H1 (cell line): Measurements from ENCODE around the gene MBNL1. TPM values are rescaled to one million over a fixed set of nuclear protein-coding genes. Genes with fewer than 3 reads are reported as not detected.

Source experiments
- CTCF ChIA-PET: fragments of 300-600 bp; sonication (Branson Sonifier 250); formaldehyde crosslinking; loops from one replicate; lab custom pipeline; 2021; ENCODE audit not compliant: partially characterized antibody; lab: Charles Lee
- POLR2A ChIA-PET: fragments of 300-600 bp; sonication (Branson Sonifier 250); formaldehyde crosslinking; loops from one replicate; lab custom pipeline; 2021; ENCODE audit warnings: inconsistent platforms; ENCODE audit not compliant: partially characterized antibody; lab: Charles Lee
- DNase-seq, 2 experiments: peaks; one replicate each; pipeline versions ENCODE4 v3.0.0 to v3.0.0-alpha.2; 2010 to 2022; ENCODE audit warnings: low spot score in 2 of 2, low read depth in 1 of 2, mixed read lengths in 1 of 2
- FAIRE-seq: peaks from 2 replicates; lab custom pipeline; 2011; peaks lifted over from hg19 to GRCh38; lab: Jason Lieb, UNC
- H2AFZ ChIP-seq: 2 replicates; pipeline ENCODE4 v1.8.1; 2012; ENCODE audit warnings: low read length, inconsistent platforms
- H2AK5ac ChIP-seq: 2 replicates; pipeline ENCODE4 v1.6.1; 2013; ENCODE audit warnings: low read depth, low read length
- H2BK120ac ChIP-seq: replicated peaks from 2 replicates; pipeline ENCODE3; 2013; ENCODE audit warnings: low read depth, low read length, inconsistent platforms
- H2BK12ac ChIP-seq: 2 replicates; pipeline ENCODE4 v1.6.1; 2013; ENCODE audit warnings: low read depth, low read length
- H2BK15ac ChIP-seq: 2 replicates; pipeline ENCODE4 v1.6.1; 2013; ENCODE audit warnings: low read length
- H2BK20ac ChIP-seq: 2 replicates; pipeline ENCODE4 v1.6.1; 2013; ENCODE audit warnings: low read length
- H2BK5ac ChIP-seq: 2 replicates; pipeline ENCODE4 v1.6.1; 2013; ENCODE audit warnings: low read depth, low read length
- H3K14ac ChIP-seq: 2 replicates; pipeline ENCODE4 v1.6.1; 2013; ENCODE audit warnings: inconsistent platforms; ENCODE audit not compliant: insufficient read length
- H3K18ac ChIP-seq: 2 replicates; pipeline ENCODE4 v1.6.1; 2013; ENCODE audit warnings: low read length; ENCODE audit errors: extremely low read depth
- H3K23ac ChIP-seq: 2 replicates; pipeline ENCODE4 v1.6.1; 2013; ENCODE audit warnings: inconsistent platforms; ENCODE audit not compliant: insufficient read length
- H3K23me2 ChIP-seq: 2 replicates; pipeline ENCODE4 v1.6.1; 2013; ENCODE audit warnings: low read depth, low read length
- H3K27ac ChIP-seq: 2 replicates; pipeline ENCODE4 v1.6.1; 2011; ENCODE audit warnings: low read depth, low read length, inconsistent platforms
- H3K27me3 ChIP-seq, 4 experiments: replicated peaks in 1 of 4; 1 replicate in 1 of 4; 2 replicates in 3 of 4; pipeline versions ENCODE4 v1.6.1 to v1.8.1; 2011 to 2013; ENCODE audit warnings: low read length in 3 of 4, mild to moderate bottlenecking in 3 of 4, inconsistent platforms in 2 of 4, mixed read lengths in 2 of 4, moderate library complexity in 1 of 4; ENCODE audit not compliant: control insufficient read depth in 3 of 4, insufficient read depth in 3 of 4; ENCODE audit errors: extremely low read depth in 1 of 4
- H3K36me3 ChIP-seq, 4 experiments: 2 replicates each; pipeline versions ENCODE4 v1.6.1 to v1.8.1; 2011 to 2013; ENCODE audit warnings: mild to moderate bottlenecking in 4 of 4, low read length in 3 of 4, moderate library complexity in 2 of 4, control low read depth in 1 of 4, inconsistent platforms in 1 of 4; ENCODE audit not compliant: insufficient read depth in 4 of 4, control insufficient read depth in 2 of 4
- H3K4ac ChIP-seq: replicated peaks from 2 replicates; pipeline ENCODE3; 2013; ENCODE audit warnings: low read length, low read depth, mixed read lengths, inconsistent platforms; ENCODE audit not compliant: insufficient read length
- H3K4me1 ChIP-seq, 4 experiments: replicated peaks in 1 of 4; 1 replicate in 1 of 4; 2 replicates in 3 of 4; pipeline versions ENCODE4 v1.6.1 to v1.8.1; 2011 to 2013; ENCODE audit warnings: low read length in 3 of 4, inconsistent platforms in 2 of 4, mixed read lengths in 1 of 4; ENCODE audit not compliant: insufficient read depth in 4 of 4, control insufficient read depth in 3 of 4
- H3K4me2 ChIP-seq, 2 experiments: 2 replicates each; pipeline versions ENCODE4 v1.6.1 to v1.8.1; 2011 to 2013; ENCODE audit warnings: low read depth in 2 of 2, low read length in 2 of 2, control low read depth in 1 of 2, inconsistent platforms in 1 of 2, mild to moderate bottlenecking in 1 of 2; ENCODE audit not compliant: insufficient read depth in 1 of 2
- H3K4me3 ChIP-seq, 4 experiments: fragments of 200-600, 300-600 bp in 1 of 4; sonication (generic), shearing (Covaris generic), sonication (Bioruptor Twin) in 1 of 4; 2 replicates each; pipeline versions ENCODE4 v1.5.1 to v1.8.1; 2011 to 2016; ENCODE audit warnings: low read length in 4 of 4, low read depth in 3 of 4, control low read depth in 2 of 4, inconsistent platforms in 2 of 4, mild to moderate bottlenecking in 2 of 4, mixed read lengths in 1 of 4, moderate library complexity in 1 of 4; ENCODE audit not compliant: insufficient read depth in 2 of 4; ENCODE audit errors: extremely low read depth in 1 of 4
- H3K56ac ChIP-seq: replicated peaks from 2 replicates; pipeline ENCODE3; 2013; ENCODE audit warnings: low read depth, mild to moderate bottlenecking, mixed read lengths, low read length, inconsistent platforms; ENCODE audit not compliant: insufficient read length
- H3K79me1 ChIP-seq: 2 replicates; pipeline ENCODE4 v1.6.1; 2013; ENCODE audit warnings: low read depth, low read length, control low read depth
- H3K79me2 ChIP-seq, 2 experiments: 2 replicates each; pipeline versions ENCODE4 v1.6.1 to v1.8.1; 2012 to 2013; ENCODE audit warnings: low read length in 2 of 2, mild to moderate bottlenecking in 2 of 2, inconsistent platforms in 1 of 2; ENCODE audit not compliant: insufficient read depth in 2 of 2, control insufficient read depth in 1 of 2
- H3K9ac ChIP-seq, 4 experiments: replicated peaks in 1 of 4; 1 replicate in 1 of 4; 2 replicates in 3 of 4; pipeline versions ENCODE4 v1.6.1 to v1.8.1; 2011 to 2013; ENCODE audit warnings: low read depth in 3 of 4, low read length in 3 of 4, control low read depth in 2 of 4, mild to moderate bottlenecking in 2 of 4, moderate library complexity in 2 of 4, inconsistent platforms in 1 of 4; ENCODE audit errors: extremely low read depth in 1 of 4
- H3K9me3 ChIP-seq, 2 experiments: 2 replicates each; pipeline versions ENCODE4 v1.6.1 to v1.8.1; 2012 to 2013; ENCODE audit warnings: mild to moderate bottlenecking in 2 of 2, moderate library complexity in 2 of 2, control low read depth in 1 of 2, inconsistent platforms in 1 of 2, low read depth in 1 of 2, low read length in 1 of 2, mixed read lengths in 1 of 2; ENCODE audit not compliant: insufficient read depth in 2 of 2
- H4K20me1 ChIP-seq, 2 experiments: replicated peaks in 1 of 2; 2 replicates each; pipeline versions ENCODE3 to v1.8.1; 2011 to 2013; ENCODE audit warnings: inconsistent platforms in 2 of 2, low read length in 2 of 2, mild to moderate bottlenecking in 1 of 2; ENCODE audit not compliant: insufficient read depth in 2 of 2, control insufficient read depth in 1 of 2
- H4K5ac ChIP-seq: 2 replicates; pipeline ENCODE4 v1.6.1; 2013; ENCODE audit warnings: low read length, low read depth, mixed read lengths, inconsistent platforms; ENCODE audit not compliant: insufficient read length
- H4K8ac ChIP-seq: 2 replicates; pipeline ENCODE4 v1.8.0; 2013; ENCODE audit warnings: mild to moderate bottlenecking, moderate library complexity, low read length, inconsistent platforms; ENCODE audit not compliant: insufficient read depth; ENCODE audit errors: extremely low read depth
- H4K91ac ChIP-seq: replicated peaks from 2 replicates; pipeline ENCODE3; 2013; ENCODE audit warnings: low read length, mixed read lengths, inconsistent platforms; ENCODE audit not compliant: insufficient read length
- ATF3 ChIP-seq: IDR thresholded peaks from 2 replicates; pipeline ENCODE4 v1.6.1; 2011; ENCODE audit warnings: low read depth, mild to moderate bottlenecking, low read length; ENCODE audit not compliant: insufficient read depth
- KDM4A ChIP-seq: IDR thresholded peaks from one replicate; pipeline ENCODE4 v1.7.1; 2012; ENCODE audit warnings: low read depth, mild to moderate bottlenecking, moderate library complexity, low read length, inconsistent platforms; ENCODE audit not compliant: severe bottlenecking
- TEAD4 ChIP-seq: IDR thresholded peaks from 2 replicates; pipeline ENCODE4 v1.6.1; 2012; ENCODE audit warnings: low read depth, low read length, inconsistent platforms, mixed read lengths
- WGBS, 2 experiments: shearing (Covaris generic) in 1 of 2; methylation state at CpG; one replicate each; pipeline versions ENCODE4 v1.1.6 to v1.1.7; 2013 to 2015; ENCODE audit warnings: low lambda C conversion rate in 2 of 2, mixed read lengths in 2 of 2, inconsistent platforms in 1 of 2, low coverage in 1 of 2, missing lambda C conversion rate in 1 of 2; ENCODE audit not compliant: insufficient replicate concordance in 2 of 2, insufficient coverage in 1 of 2, insufficient read length in 1 of 2; ENCODE audit errors: extremely low coverage in 1 of 2, missing lambda C conversion rate in 1 of 2; 5-methylcytosine and 5-hydroxymethylcytosine counted together
- polyA plus RNA-seq, 7 experiments: library from polyadenylated mRNA; depleted of rRNA in 3 of 7; stranded (reverse) in 5 of 7; unstranded in 2 of 7; fragments of >200 nt in 5 of 7; fragments of 200-250 nt in 2 of 7; gene quantifications; 1 replicate in 5 of 7; 2 replicates in 1 of 7; 4 replicates in 1 of 7; pipeline versions ENCODE4 v1.2.1 to v1.2.3, GENCODE V29; 2011 to 2013; ENCODE audit warnings: missing spikeins in 2 of 7, mixed read lengths in 2 of 7
- total RNA-seq: library from RNA; stranded (reverse); fragmentation: NEBNext Ultra II Directional; extraction: Animal tissue kit (Norgen Biotek cat#: 25700); gene quantifications from 2 replicates; pipeline ENCODE4 v1.2.1, GENCODE V29; 2021

MBNL1 gene
- total and polyA plus RNA-seq, 2 of the 8 experiments (the other 6 are each of a cell fraction or from before 2014, with no cell fraction given): 5.0 to 16.4 TPM

- H3K79me2 ChIP-seq: no peaks in the 10 kb centered on the region
- H3K9me3 ChIP-seq: no peaks in the 10 kb centered on the region
- H3K27ac ChIP-seq: no peak overlapping the region
- H4K8ac ChIP-seq: no peak overlapping the region
- peaks cover 0 to 3% of the 10 kb centered on the region in 2 experiments for H4K20me1 ChIP-seq
- no peak overlapping the region for H3K56ac ChIP-seq
- H3K27me3 ChIP-seq: peaks cover 0 to 1% (median 0%) of the 10 kb centered on the region in 4 experiments; a peak in 1 of 7 replicates
- 78% methylated on average over 2 of the region's 2 CpGs; no CpG with 5 or more reads in 1 of the 2 experiments for WGBS, 2 experiments
- CTCF ChIA-PET: interaction anchor here (0.6 to 1.3 kb wide), 3 partner anchors 13 to 535 kb away, joined by 3 to 6 read pairs (median 3); no protein-coding TSS in a partner anchor
- H3K23me2 ChIP-seq: no peaks in the 10 kb centered on the region; the same call in 1 of the 2 replicates
- no peak overlapping the region for H2BK5ac ChIP-seq
- H3K9ac ChIP-seq: no peak overlapping the region
- no peak overlapping the region for H2BK20ac ChIP-seq
- no peaks in the 10 kb centered on the region for H3K79me1 ChIP-seq
- H2AFZ ChIP-seq: no peak overlapping the region
- no peak overlapping the region for H3K14ac ChIP-seq
- peaks cover 0 to 2% (median 0%) of the 10 kb centered on the region in 4 experiments; a peak in 1 of 8 replicates for H3K36me3 ChIP-seq
- H3K4me2 ChIP-seq: no peak overlapping the region
- no peak overlapping the region for H2AK5ac ChIP-seq
- no peak for DNase-seq
- no peak overlapping the region for H3K4me3 ChIP-seq
- H2BK15ac ChIP-seq: no peak overlapping the region
- POLR2A ChIA-PET: interaction anchor here (0.5 kb wide), 1 partner anchor 128 kb away, joined by 3 read pairs; no protein-coding TSS in a partner anchor
- no peaks in the 10 kb centered on the region for H3K4me1 ChIP-seq
- no peak overlapping the region for H2BK120ac ChIP-seq
- no peak overlapping the region for H4K5ac ChIP-seq
- no peak overlapping the region for H4K91ac ChIP-seq
- H3K4ac ChIP-seq: no peak overlapping the region
- TF ChIP-seq ATF3: no peak
- no peak for TF ChIP-seq TEAD4
- no peak for TF ChIP-seq KDM4A
- no peak overlapping the region for H2BK12ac ChIP-seq
- no peak for FAIRE-seq
- no peak overlapping the region for H3K23ac ChIP-seq
- no peak overlapping the region for H3K18ac ChIP-seq
Observed at GRCh38 chr3:152430223-152431002, 161.7 kb downstream of the MBNL1 start.
